Skeletal muscle satellite cell (primary cell): ENCODE results near the gene IFI27.
A peak's percentile ranks its signal among the peaks of the same experiment; 100 is the strongest.

Experiments used
- H3K27me3 ChIP-seq: 2 replicates; pipeline ENCODE4 v1.7.0; 2013; ENCODE audit warnings: low read length; ENCODE audit not compliant: control insufficient read depth, insufficient read depth
- H3K36me3 ChIP-seq: 2 replicates; pipeline ENCODE4 v1.7.0; 2013; ENCODE audit warnings: mild to moderate bottlenecking, control low read depth, low read length; ENCODE audit not compliant: insufficient read depth
- H3K4me1 ChIP-seq: 2 replicates; pipeline ENCODE4 v1.7.0; 2013; ENCODE audit warnings: low read length; ENCODE audit not compliant: control insufficient read depth, insufficient read depth
- H3K4me2 ChIP-seq: 2 replicates; pipeline ENCODE4 v1.7.0; 2013; ENCODE audit warnings: mild to moderate bottlenecking, low read length
- H3K4me3 ChIP-seq: 2 replicates; pipeline ENCODE4 v1.7.0; 2013; ENCODE audit warnings: low read length
- H3K9ac ChIP-seq: 2 replicates; pipeline ENCODE4 v1.7.0; 2013; ENCODE audit warnings: mild to moderate bottlenecking, low read depth, low read length, moderate library complexity
- H3K9me3 ChIP-seq: replicated peaks from 2 replicates; pipeline ENCODE4 v1.7.0; 2013; ENCODE audit warnings: mild to moderate bottlenecking, control low read depth, low read length

Gene IFI27

GRCh38 chr14:94161981-94162380 is 51.4 kb downstream of the IFI27 start:
- no peaks in the 10 kb centered on the region for H3K9me3 ChIP-seq
- peaks cover 68% of the 10 kb centered on the region for H3K27me3 ChIP-seq
- H3K9ac ChIP-seq: no peak overlapping the region
- H3K36me3 ChIP-seq: no peaks in the 10 kb centered on the region
- no peak overlapping the region for H3K4me3 ChIP-seq
- H3K4me2 ChIP-seq: no peak overlapping the region
- H3K4me1 ChIP-seq: peaks cover 6% of the 10 kb centered on the region

DNA sequence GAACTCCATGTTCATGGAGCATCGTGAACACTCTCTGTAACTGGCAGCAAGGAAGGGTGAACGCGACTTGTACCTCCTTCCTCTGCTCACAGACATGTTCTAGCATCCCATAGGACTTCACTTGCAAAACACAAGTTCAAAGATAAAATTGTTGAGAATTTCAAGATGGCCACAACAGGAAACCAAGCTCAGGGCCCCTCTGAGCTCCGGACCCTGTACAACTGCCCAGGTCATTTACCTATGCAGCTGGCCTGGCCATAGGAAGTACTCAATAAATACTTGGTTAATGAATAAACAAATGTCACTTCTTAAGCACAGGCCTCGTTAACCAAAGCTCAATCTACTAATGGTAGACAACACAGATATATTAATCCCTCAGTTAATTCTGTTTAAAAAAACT is 51.9 kb downstream of the IFI27 start:
- Histone ChIP-seq H3K9me3 (no peaks in the 10 kb centered on the region), H3K36me3 (no peaks in the 10 kb centered on the region), H3K4me1 (peaks cover 6% of the 10 kb centered on the region), H3K27me3 (peaks cover 67% of the 10 kb centered on the region), H3K4me3 (no peak overlapping the region), H3K4me2 (no peak overlapping the region), H3K9ac (no peak overlapping the region)

DNA sequence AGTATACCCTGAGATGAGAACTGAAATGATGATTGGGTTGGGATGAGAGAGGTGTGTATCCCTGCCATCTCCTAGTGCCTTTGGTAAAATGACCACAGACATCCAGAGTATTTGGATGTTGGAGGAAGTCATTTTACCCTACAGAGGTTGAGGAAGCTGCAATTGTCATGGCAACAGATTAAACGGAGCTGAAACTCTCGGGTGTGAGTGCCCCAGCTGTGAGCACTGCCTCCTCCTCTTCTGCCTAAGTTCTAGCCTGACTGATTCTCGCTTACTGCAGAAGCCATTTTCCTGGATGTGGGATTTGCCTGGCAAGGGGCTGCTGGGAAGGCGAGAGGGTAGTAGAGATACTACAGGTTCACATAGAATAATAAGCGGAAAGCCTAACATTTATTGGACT is 53.3 kb downstream of the IFI27 start:
- no peak overlapping the region for H3K4me3 ChIP-seq
- no peaks in the 10 kb centered on the region for H3K36me3 ChIP-seq
- H3K9ac ChIP-seq: no peak overlapping the region
- H3K27me3 ChIP-seq: peaks cover 62% of the 10 kb centered on the region
- no peaks in the 10 kb centered on the region for H3K9me3 ChIP-seq
- peaks cover 6% of the 10 kb centered on the region for H3K4me1 ChIP-seq
- no peak overlapping the region for H3K4me2 ChIP-seq

DNA sequence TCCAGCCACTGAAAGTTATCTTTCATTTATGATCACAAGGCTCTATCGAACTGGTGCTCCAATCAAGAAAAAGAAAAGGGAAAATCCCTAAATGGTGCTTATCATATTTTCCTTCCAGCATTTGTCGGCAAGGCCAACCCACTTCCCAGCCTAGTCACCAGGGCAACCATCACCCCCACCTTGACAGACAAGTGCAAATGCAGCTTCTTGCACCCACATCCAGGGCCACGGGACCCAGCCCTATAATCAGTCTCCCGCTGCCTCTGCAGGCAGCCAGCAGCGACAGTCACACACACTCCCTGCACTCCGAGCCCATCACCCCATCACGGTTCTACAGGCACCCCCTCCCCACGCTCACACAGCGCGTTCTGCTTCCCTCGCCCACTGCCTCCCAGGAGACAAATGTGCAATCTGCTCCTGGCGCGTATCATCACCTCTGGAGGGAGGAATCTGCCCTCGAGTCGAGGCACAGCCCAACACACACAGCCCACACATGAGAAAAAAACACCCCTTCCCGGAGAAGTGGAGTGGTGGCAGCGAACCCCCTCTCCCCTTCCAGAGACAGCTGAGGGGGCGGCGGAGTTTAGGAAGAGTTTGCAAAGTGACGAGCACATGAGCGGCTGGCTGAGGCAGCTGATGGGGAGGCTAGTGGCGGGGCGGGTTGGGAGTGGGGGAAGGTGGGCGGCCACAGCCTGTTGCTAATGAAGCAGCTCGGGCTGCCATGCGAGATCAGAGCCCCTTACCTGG is 54.3 kb downstream of the IFI27 start:
- peak overlapping the region; percentile 59 for H3K4me2 ChIP-seq
- H3K4me1 ChIP-seq: peaks cover 6% of the 10 kb centered on the region
- H3K4me3 ChIP-seq: peak overlapping the region; percentile 50
- H3K9ac ChIP-seq: no peak overlapping the region
- H3K9me3 ChIP-seq: no peaks in the 10 kb centered on the region
- no peaks in the 10 kb centered on the region for H3K36me3 ChIP-seq
- peaks cover 59% of the 10 kb centered on the region for H3K27me3 ChIP-seq

DNA sequence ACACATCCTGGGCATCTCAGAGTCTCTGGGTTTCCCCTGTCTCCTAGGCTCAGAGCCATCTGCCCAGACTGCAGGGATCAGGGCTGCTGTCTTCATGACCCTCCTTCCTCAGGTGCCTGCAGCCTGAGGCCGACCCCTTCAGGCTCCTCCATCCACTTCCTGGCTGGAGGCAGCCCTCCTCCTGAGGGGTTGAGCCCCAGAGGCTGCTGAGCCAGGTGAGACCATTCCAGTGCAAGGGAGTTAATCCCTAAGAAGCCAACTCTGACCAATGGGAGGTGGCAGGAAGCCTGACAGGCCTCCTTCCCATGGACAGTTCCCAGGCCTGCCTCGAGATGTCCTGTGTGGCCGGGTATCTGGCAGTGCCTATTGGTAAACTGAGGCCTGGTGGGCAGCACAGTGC is 55.2 kb downstream of the IFI27 start:
- Histone ChIP-seq H3K9me3 (no peaks in the 10 kb centered on the region), H3K4me2 (no peak overlapping the region), H3K4me1 (peaks cover 7% of the 10 kb centered on the region), H3K36me3 (no peaks in the 10 kb centered on the region), H3K27me3 (peaks cover 51% of the 10 kb centered on the region), H3K9ac (no peak overlapping the region), H3K4me3 (no peak overlapping the region)
